ENCODE measurements around the gene TCP1.
"Not testable (repeated sequence)": the region's sequence is repeated elsewhere in the genome, so short reads cannot be mapped to it uniquely, and the experiment has no call there.

TCP1 gene

GRCh38 chr6:159736908-159737307, 52.5 kb downstream of the TCP1 start:
- DNase-seq (ENCODE audit: extremely low read depth, insufficient read length) = no peak
- TF ChIP-seq CTCF (IDR thresholded peaks at IDR 0.05; ENCODE audit: insufficient read depth, low read length, poor library complexity, severe bottlenecking) = no peak
- no peak overlapping the region for H3K4me3 ChIP-seq (replicated peaks; ENCODE audit: low read depth, low read length)
- H3K27me3 ChIP-seq (replicated peaks; ENCODE audit: control insufficient read depth, insufficient read depth, low read length) = no peaks in the 10 kb centered on the region
- H3K36me3 ChIP-seq (ENCODE audit: control insufficient read depth, insufficient read depth, low read length) = peaks cover 6% of the 10 kb centered on the region

GRCh38 chr6:159733395-159733794, 56.0 kb downstream of the TCP1 start:
- not testable (repeated sequence) for DNase-seq (ENCODE audit: extremely low read depth, insufficient read length); H3K36me3 ChIP-seq (ENCODE audit: control insufficient read depth, insufficient read depth, low read length); H3K4me3 ChIP-seq (replicated peaks; ENCODE audit: low read depth, low read length)

GRCh38 chr6:159732550-159732949, 56.9 kb downstream of the TCP1 start:
- DNase-seq (ENCODE audit: extremely low read depth, insufficient read length); H3K36me3 ChIP-seq (ENCODE audit: control insufficient read depth, insufficient read depth, low read length); H3K27me3 ChIP-seq (replicated peaks; ENCODE audit: control insufficient read depth, insufficient read depth, low read length); H3K4me3 ChIP-seq (replicated peaks; ENCODE audit: low read depth, low read length): not testable (repeated sequence)

More at GRCh38 chr6:159733395-159733794, 56.0 kb downstream of the TCP1 start:
- H3K27me3 ChIP-seq (replicated peaks; ENCODE audit: control insufficient read depth, insufficient read depth, low read length) = not testable (repeated sequence)

- H3K4me3 ChIP-seq (replicated peaks; ENCODE audit: low read depth, low read length) = peak overlapping the region; percentile 96
- no peaks in the 10 kb centered on the region for H3K36me3 ChIP-seq (ENCODE audit: control insufficient read depth, insufficient read depth, low read length)
- no peaks in the 10 kb centered on the region for H3K27me3 ChIP-seq (replicated peaks; ENCODE audit: control insufficient read depth, insufficient read depth, low read length)
- DNase-seq (ENCODE audit: extremely low read depth, insufficient read length) = no peak
- TF ChIP-seq CTCF (IDR thresholded peaks at IDR 0.05; ENCODE audit: insufficient read depth, low read length, poor library complexity, severe bottlenecking) = no peak
Measured at GRCh38 chr6:159730332-159730676, 59.1 kb downstream of the TCP1 start.

- no peaks in the 10 kb centered on the region for H3K27me3 ChIP-seq (replicated peaks; ENCODE audit: control insufficient read depth, insufficient read depth, low read length)
- no peaks in the 10 kb centered on the region for H3K36me3 ChIP-seq (ENCODE audit: control insufficient read depth, insufficient read depth, low read length)
- peak overlapping the region; percentile 96 for H3K4me3 ChIP-seq (replicated peaks; ENCODE audit: low read depth, low read length)
- TF ChIP-seq CTCF (IDR thresholded peaks at IDR 0.05; ENCODE audit: insufficient read depth, low read length, poor library complexity, severe bottlenecking) = no peak
- no peak for DNase-seq (ENCODE audit: extremely low read depth, insufficient read length)
Measured at GRCh38 chr6:159729598-159730331, 59.6 kb downstream of the TCP1 start.

- TF ChIP-seq CTCF (IDR thresholded peaks at IDR 0.05; ENCODE audit: insufficient read depth, low read length, poor library complexity, severe bottlenecking) = no peak
- Histone ChIP-seq H3K36me3 (ENCODE audit: control insufficient read depth, insufficient read depth, low read length) (no peaks in the 10 kb centered on the region), H3K4me3 (replicated peaks; ENCODE audit: low read depth, low read length) (peak overlapping the region; percentile 96), H3K27me3 (replicated peaks; ENCODE audit: control insufficient read depth, insufficient read depth, low read length) (no peaks in the 10 kb centered on the region)
- no peak for DNase-seq (ENCODE audit: extremely low read depth, insufficient read length)
Measured at GRCh38 chr6:159728531-159728964, 60.9 kb downstream of the TCP1 start.

All from GM06990 (cell line).